ENCODE measurements around the gene DNAJC5.

The DNAJC5 gene

GRCh38 chr20:63942250-63942951, 47.5 kb downstream of the DNAJC5 start:
- DNase-seq: peak; percentile 29 to 38

GRCh38 chr20:63942969-63943807, 48.3 kb downstream of the DNAJC5 start:
- no peak for DNase-seq

- DNase-seq: no peak
Measured at GRCh38 chr20:63943808-63944077, 48.8 kb downstream of the DNAJC5 start.

- no peak for DNase-seq
Measured at GRCh38 chr20:63944078-63944941, 49.4 kb downstream of the DNAJC5 start.

- DNase-seq: no peak
Measured at GRCh38 chr20:63945031-63945658, 50.2 kb downstream of the DNAJC5 start.

- no peak for DNase-seq
Measured at GRCh38 chr20:63945921-63946920, 51.3 kb downstream of the DNAJC5 start.

GRCh38 chr20:63946986-63947637, 52.2 kb downstream of the DNAJC5 start:
- no peak for DNase-seq

GRCh38 chr20:63947638-63948456, 52.9 kb downstream of the DNAJC5 start:
- peak in 1 of 2 donors; percentile 4 for DNase-seq

- DNase-seq: no peak
Measured at GRCh38 chr20:63950701-63951397, 55.9 kb downstream of the DNAJC5 start.

- DNase-seq: no peak
Measured at GRCh38 chr20:63951398-63952209, 56.7 kb downstream of the DNAJC5 start.

- DNase-seq: no peak
Measured at GRCh38 chr20:63952210-63952535, 57.2 kb downstream of the DNAJC5 start.

GRCh38 chr20:63952769-63953168, 57.8 kb downstream of the DNAJC5 start:
- no peak for DNase-seq

GRCh38 chr20:63953764-63954429, 59.0 kb downstream of the DNAJC5 start:
- no peak for DNase-seq

- DNase-seq: peak; percentile 41 to 42
Measured at GRCh38 chr20:63955281-63955826, 60.4 kb downstream of the DNAJC5 start.

GRCh38 chr20:63955827-63956663, 61.1 kb downstream of the DNAJC5 start, which contains the start of gene UCKL1:
Gene UCKL1 (minus strand): TSS chr20:63956416. CDS start chr20:63956372, 44 bp downstream.
- DNase-seq: peak; percentile 72 to 89

GRCh38 chr20:63956664-63957003, 61.7 kb downstream of the DNAJC5 start:
- no peak for DNase-seq
